ENCODE data around the gene CXCL17. TPM values are rescaled to one million over a fixed set of nuclear protein-coding genes. Genes with fewer than 3 reads are reported as not detected.

The CXCL17 gene
- total RNA-seq, 1 experiment from 2014 or later = not detected

DNA sequence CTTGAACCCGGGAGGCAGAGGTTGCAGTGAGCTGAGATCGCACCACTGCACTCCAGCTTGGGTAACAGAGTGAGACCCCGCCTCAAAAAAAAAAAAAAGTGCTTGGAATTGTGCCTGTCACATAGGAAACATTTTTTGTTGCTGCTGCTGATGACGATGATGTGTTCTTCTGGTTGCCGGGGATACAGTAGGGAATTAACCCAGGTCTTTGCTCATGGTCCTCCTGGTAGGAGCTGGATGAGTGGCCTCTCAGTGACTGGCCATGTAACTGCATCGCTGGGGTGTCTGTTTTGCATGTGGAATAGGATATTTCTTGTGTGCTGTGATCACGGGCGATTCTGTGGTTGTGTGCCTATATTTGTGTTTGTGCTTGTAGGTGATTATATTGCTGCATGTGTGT lies 48.0 kb downstream of the CXCL17 start:
- Histone ChIP-seq H4K5ac (ENCODE audit: insufficient read length, low read depth, low read length) (no peak overlapping the region), H3K27me3 (ENCODE audit: insufficient read depth, low read length) (no peaks in the 10 kb centered on the region; the same call in 1 of the 2 replicates), H2AFZ (ENCODE audit: low read length) (no peak overlapping the region), H3K4ac (ENCODE audit: low read depth, low read length) (no peak overlapping the region), H3K56ac (ENCODE audit: insufficient read length, low read depth, low read length) (no peak overlapping the region), H3K79me1 (ENCODE audit: insufficient read depth, low read depth, low read length, poor library complexity, severe bottlenecking) (no peaks in the 10 kb centered on the region), H2BK5ac (ENCODE audit: insufficient read length, low read length) (no peak overlapping the region), H4K8ac (replicated peaks; ENCODE audit: insufficient read length, low read depth, low read length) (no peak overlapping the region), H2BK120ac (ENCODE audit: low read depth, low read length, poor library complexity, severe bottlenecking) (no peak overlapping the region), H3K23ac (ENCODE audit: insufficient read length, low read depth, low read length) (no peak overlapping the region), H3K4me2 (ENCODE audit: insufficient read depth, insufficient read length, low read length) (no peak overlapping the region), H3K14ac (ENCODE audit: insufficient read depth, low read length) (no peak overlapping the region), H3K9me3 (ENCODE audit: control insufficient read depth, low read depth, low read length) (no peaks in the 10 kb centered on the region), H3K23me2 (ENCODE audit: insufficient read length, low read depth, low read length, poor library complexity, severe bottlenecking) (peaks cover 7% of the 10 kb centered on the region), H3T11ph (ENCODE audit: low read length) (no peak overlapping the region), H4K20me1 (ENCODE audit: control insufficient read depth, insufficient read depth, insufficient read length) (peaks cover 3% of the 10 kb centered on the region), H3K27ac (ENCODE audit: insufficient read length, low read depth, low read length) (no peak overlapping the region), H3K4me1 (ENCODE audit: insufficient read depth, low read length) (peaks cover 3% of the 10 kb centered on the region; the same call in 1 of the 2 replicates), H2AK5ac (ENCODE audit: insufficient read length, low read length) (no peak overlapping the region), H4K91ac (ENCODE audit: insufficient read length, low read depth, low read length) (no peak overlapping the region), H3K79me2 (ENCODE audit: insufficient read depth, low read length) (no peaks in the 10 kb centered on the region), H2BK12ac (ENCODE audit: insufficient read length, low read depth, low read length) (no peak overlapping the region), H3K9ac (ENCODE audit: extremely low read depth, insufficient read length, low read length) (no peak overlapping the region), H2BK15ac (ENCODE audit: low read depth, low read length) (no peak overlapping the region), H3K18ac (ENCODE audit: insufficient read length, low read depth, low read length) (no peak overlapping the region), H2BK20ac (ENCODE audit: low read depth, low read length, poor library complexity, severe bottlenecking) (no peak overlapping the region)
- TF ChIP-seq, protein P1, sequence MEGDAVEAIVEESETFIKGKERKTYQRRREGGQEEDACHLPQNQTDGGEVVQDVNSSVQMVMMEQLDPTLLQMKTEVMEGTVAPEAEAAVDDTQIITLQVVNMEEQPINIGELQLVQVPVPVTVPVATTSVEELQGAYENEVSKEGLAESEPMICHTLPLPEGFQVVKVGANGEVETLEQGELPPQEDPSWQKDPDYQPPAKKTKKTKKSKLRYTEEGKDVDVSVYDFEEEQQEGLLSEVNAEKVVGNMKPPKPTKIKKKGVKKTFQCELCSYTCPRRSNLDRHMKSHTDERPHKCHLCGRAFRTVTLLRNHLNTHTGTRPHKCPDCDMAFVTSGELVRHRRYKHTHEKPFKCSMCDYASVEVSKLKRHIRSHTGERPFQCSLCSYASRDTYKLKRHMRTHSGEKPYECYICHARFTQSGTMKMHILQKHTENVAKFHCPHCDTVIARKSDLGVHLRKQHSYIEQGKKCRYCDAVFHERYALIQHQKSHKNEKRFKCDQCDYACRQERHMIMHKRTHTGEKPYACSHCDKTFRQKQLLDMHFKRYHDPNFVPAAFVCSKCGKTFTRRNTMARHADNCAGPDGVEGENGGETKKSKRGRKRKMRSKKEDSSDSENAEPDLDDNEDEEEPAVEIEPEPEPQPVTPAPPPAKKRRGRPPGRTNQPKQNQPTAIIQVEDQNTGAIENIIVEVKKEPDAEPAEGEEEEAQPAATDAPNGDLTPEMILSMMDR (conservative IDR thresholded peaks at IDR 0.05) = no peak
- peak overlapping the region in 1 of 2 experiments; percentile 8; a peak in 2 of 5 replicates for H3K4me3 Mint-ChIP-seq
- peaks cover 26 to 39% of the 10 kb centered on the region in 2 experiments for H3K4me1 Mint-ChIP-seq
- WGBS (ENCODE audit: extremely low coverage, insufficient read length, low lambda C conversion rate) = no CpG with 5 or more reads among the region's 8 CpGs
- peaks cover 2 to 10% (median 6%) of the 10 kb centered on the region in 3 experiments; a peak in 5 of 7 replicates for H3K36me3 Mint-ChIP-seq (ENCODE audit: insufficient read depth in 1 of 3, low read depth in 3 of 3)
- no peak overlapping the region for H3K27ac Mint-ChIP-seq
- H3K9me3 Mint-ChIP-seq = no peaks in the 10 kb centered on the region
- H3K27me3 Mint-ChIP-seq (ENCODE audit: low read depth) = peaks cover 59% of the 10 kb centered on the region
- DNase-seq = no peak

Measured in H9 (cell line).